A549 (cell line): ENCODE measurements around the gene MYO5C. TPM values are rescaled to one million over a fixed set of nuclear protein-coding genes. Genes with fewer than 3 reads are reported as not detected.

Experiments used
- ATAC-seq, 2 experiments: fragments of 200-7000 bp in 1 of 2; fragments of >200 bp in 1 of 2; cut with Nextera tagmentation in 1 of 2; cut with Tn5 transposase in 1 of 2; 3 replicates each; pipeline versions ENCODE4 v1.8.0 to v1.9.1; 2018 to 2020; ENCODE audit warnings: mild to moderate bottlenecking in 1 of 2, moderate library complexity in 1 of 2
- CTCF ChIA-PET: fragments of 300-600 bp; sonication (Branson Sonifier 250); formaldehyde crosslinking; extraction: SDS; loops from one replicate; lab custom pipeline; 2021; ENCODE audit warnings: antibody characterized with exemption, inconsistent platforms; lab: Yijun Ruan, JAX
- POLR2A ChIA-PET: fragments of 350-600 bp; formaldehyde crosslinking; extraction: SDS; loops from one replicate; lab custom pipeline; 2021; ENCODE audit warnings: antibody characterized with exemption, inconsistent platforms; lab: Yijun Ruan, JAX
- DNase-seq, 2 experiments: peaks; one replicate each; pipeline versions ENCODE4 v3.0.0 to v3.0.0-alpha.2; 2011 to 2016; ENCODE audit warnings: low read depth in 1 of 2, low spot score in 1 of 2
- FAIRE-seq: peaks from 2 replicates; lab custom pipeline; 2011; peaks lifted over from hg19 to GRCh38; lab: Jason Lieb, UNC
- H3K27ac ChIP-seq, 2 experiments: fragments of >200 bp; sonication (Bioruptor Twin); formaldehyde crosslinking; 3 replicates each; pipeline ENCODE4 v1.5.1; 2016 to 2017
- H3K4me1 ChIP-seq: fragments of >200 bp; sonication (Bioruptor Twin); formaldehyde crosslinking; 3 replicates; pipeline ENCODE4 v1.6.1; 2016
- H3K4me2 ChIP-seq: fragments of >200 bp; sonication (Bioruptor Twin); formaldehyde crosslinking; 3 replicates; pipeline ENCODE4 v1.6.1; 2016
- H3K4me3 ChIP-seq: fragments of >200 bp; sonication (Bioruptor Twin); formaldehyde crosslinking; 3 replicates; pipeline ENCODE4 v1.5.1; 2016
- H3K9me3 ChIP-seq: fragments of >200 bp; sonication (Bioruptor Twin); formaldehyde crosslinking; 3 replicates; pipeline ENCODE4 v1.6.1; 2016
- BHLHE40 ChIP-seq: IDR thresholded peaks from 2 replicates; pipeline ENCODE4 v1.6.1; 2012; ENCODE audit warnings: low read depth, low read length, inconsistent platforms
- CBX8 ChIP-seq: fragments of 200-600 bp; sonication (generic); IDR thresholded peaks from 2 replicates; pipeline ENCODE4 v1.6.1; 2016
- CHD2 ChIP-seq: fragments of 150-350 bp; IDR thresholded peaks from 2 replicates; pipeline ENCODE4 v1.6.1; 2014; ENCODE audit warnings: low read length; ENCODE audit not compliant: partially characterized antibody
- EHMT2 ChIP-seq: fragments of 200-600 bp; sonication (generic); IDR thresholded peaks from 2 replicates; pipeline ENCODE4 v1.6.1; 2016; ENCODE audit warnings: antibody characterized with exemption, low read depth, mild to moderate bottlenecking, moderate library complexity
- HOXA7 ChIP-seq: fragments of 250-450 bp; sonication (Bioruptor Pico); IDR thresholded peaks from 2 replicates; pipeline ENCODE4 v1.5.0; 2020; ENCODE audit warnings: mild to moderate bottlenecking, moderate library complexity
- HOXB13 ChIP-seq: fragments of 250-450 bp; sonication (Bioruptor Pico); IDR thresholded peaks from 2 replicates; pipeline ENCODE4 v1.5.0; 2020; ENCODE audit warnings: low read depth, mild to moderate bottlenecking, moderate library complexity
- JUN ChIP-seq, 2 experiments: fragments of >200 bp; sonication (Bioruptor Twin); formaldehyde crosslinking; IDR thresholded peaks; 2 replicates in 1 of 2; 3 replicates in 1 of 2; pipeline ENCODE4 v1.6.1; 2016 to 2017
- KDM1A ChIP-seq: fragments of 200-600 bp; sonication (generic); IDR thresholded peaks from 2 replicates; pipeline ENCODE4 v1.6.1; 2016; ENCODE audit warnings: low read depth, mild to moderate bottlenecking
- MYC ChIP-seq: IDR thresholded peaks from 2 replicates; pipeline ENCODE4 v1.6.1; 2012; ENCODE audit warnings: mild to moderate bottlenecking, inconsistent platforms, low read length, improper control_type of control experiment, borderline replicate concordance
- NPAS2 ChIP-seq: fragments of 250-450 bp; sonication (Bioruptor Pico); IDR thresholded peaks from 2 replicates; pipeline ENCODE4 v1.8.0; 2022; ENCODE audit warnings: mild to moderate bottlenecking, moderate library complexity, borderline replicate concordance
- POLR2AphosphoS2 ChIP-seq: conservative IDR thresholded peaks from 2 replicates; pipeline ENCODE4 v1.6.1; 2012; ENCODE audit warnings: low read length, improper control_type of control experiment, inconsistent platforms
- TFCP2L1 ChIP-seq: fragments of 250-450 bp; sonication (Bioruptor Pico); IDR thresholded peaks from 2 replicates; pipeline ENCODE4 v1.5.0; 2021; ENCODE audit warnings: mild to moderate bottlenecking
- ZNF302 ChIP-seq: fragments of 250-450 bp; sonication (Bioruptor Pico); IDR thresholded peaks from 2 replicates; pipeline ENCODE4 v1.9.0; 2021; ENCODE audit warnings: inconsistent platforms, mild to moderate bottlenecking, moderate library complexity
- WGBS: methylation state at CpG from one replicate; pipeline ENCODE4 v1.1.6; 2017; ENCODE audit errors: missing lambda C conversion rate; 5-methylcytosine and 5-hydroxymethylcytosine counted together
- polyA plus RNA-seq, 4 experiments: library from polyadenylated mRNA; depleted of rRNA in 3 of 4; stranded (reverse); fragments of >200 nt; fragmentation: RNase III in 1 of 4; extraction: RNeasy Plus Mini Kit Qiagen cat#74134 plus additional on column Dnase treatment in 1 of 4; gene quantifications; 2 replicates in 3 of 4; 3 replicates in 1 of 4; pipeline ENCODE4 v1.2.3, GENCODE V29; 2011 to 2017
- TF ChIP-seq, protein P1 (sequence below): fragments of 150-350 bp; IDR thresholded peaks from 2 replicates; pipeline ENCODE4 v1.6.1; 2014; ENCODE audit warnings: low read depth, mild to moderate bottlenecking, low read length
- TF ChIP-seq, protein P2 (sequence below): fragments of 250-450 bp; sonication (Bioruptor Pico); IDR thresholded peaks from 2 replicates; pipeline ENCODE4 v1.5.0; 2020; ENCODE audit warnings: low read depth, mild to moderate bottlenecking, moderate library complexity
- TF ChIP-seq, protein P3 (sequence below): IDR thresholded peaks from 2 replicates; pipeline ENCODE4 v1.6.1; 2012; ENCODE audit warnings: low read depth, borderline replicate concordance
- TF ChIP-seq, protein P4 (sequence below): fragments of 450-650 bp; IDR thresholded peaks from 2 replicates; pipeline ENCODE4 v1.6.1; 2014; ENCODE audit warnings: antibody characterized with exemption
- TF ChIP-seq, protein P5 (sequence below): fragments of >200 bp; sonication (Bioruptor Twin); formaldehyde crosslinking; IDR thresholded peaks from 3 replicates; pipeline ENCODE4 v1.6.1; 2016

MYO5C gene
- polyA plus RNA-seq, 2 of the 4 experiments (the other 2 are of a cell fraction), result 6.2 to 27.6 TPM

DNA sequence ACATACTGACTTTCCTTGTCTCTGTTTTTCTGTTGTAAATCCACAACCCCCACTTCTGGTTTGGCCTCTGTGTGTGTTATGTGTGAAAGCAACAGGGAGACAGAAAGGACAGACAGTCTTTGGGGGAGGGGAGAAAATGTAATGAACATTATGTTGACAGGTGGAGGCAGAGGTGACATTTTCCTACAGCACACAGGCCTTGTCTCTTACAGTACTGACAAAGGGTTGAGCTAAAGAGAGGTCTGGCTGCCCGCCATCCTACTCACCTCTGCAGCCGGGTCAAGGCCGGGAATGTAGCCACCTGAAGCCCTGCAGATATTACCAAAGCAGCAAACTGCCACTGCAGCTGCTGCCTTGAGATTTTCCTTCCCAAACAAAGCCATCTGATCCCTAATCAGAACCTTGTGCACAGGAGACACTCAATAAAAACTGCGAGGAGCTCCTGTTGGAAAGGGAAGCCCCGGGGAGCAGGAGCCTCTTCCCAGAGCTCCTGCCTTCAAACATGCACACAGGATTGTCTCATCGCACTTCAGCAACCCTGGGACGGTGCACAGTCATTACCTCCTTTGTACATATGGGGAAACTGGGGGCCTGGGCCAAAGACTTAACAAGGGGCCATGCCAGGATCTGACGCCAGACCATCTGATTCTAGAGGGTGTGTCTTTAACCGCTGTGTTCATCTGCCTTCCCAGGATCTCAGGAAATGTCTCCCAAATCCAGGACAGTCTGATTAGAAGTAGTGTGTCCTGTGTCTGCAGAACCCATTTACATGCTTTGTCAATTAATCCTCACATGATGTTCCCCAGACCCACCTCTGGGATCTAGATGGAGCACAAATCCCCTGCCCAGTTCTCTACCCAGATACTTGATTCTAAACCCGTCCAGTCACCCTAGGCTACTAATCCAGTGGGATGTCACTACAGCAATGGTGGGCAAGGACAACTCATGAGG, 14.2 kb downstream of the MYO5C start:
- 92% methylated on average over 10 of the region's 10 CpGs for WGBS
- TF ChIP-seq, protein P1, sequence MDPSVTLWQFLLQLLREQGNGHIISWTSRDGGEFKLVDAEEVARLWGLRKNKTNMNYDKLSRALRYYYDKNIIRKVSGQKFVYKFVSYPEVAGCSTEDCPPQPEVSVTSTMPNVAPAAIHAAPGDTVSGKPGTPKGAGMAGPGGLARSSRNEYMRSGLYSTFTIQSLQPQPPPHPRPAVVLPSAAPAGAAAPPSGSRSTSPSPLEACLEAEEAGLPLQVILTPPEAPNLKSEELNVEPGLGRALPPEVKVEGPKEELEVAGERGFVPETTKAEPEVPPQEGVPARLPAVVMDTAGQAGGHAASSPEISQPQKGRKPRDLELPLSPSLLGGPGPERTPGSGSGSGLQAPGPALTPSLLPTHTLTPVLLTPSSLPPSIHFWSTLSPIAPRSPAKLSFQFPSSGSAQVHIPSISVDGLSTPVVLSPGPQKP, result no peak
- Histone ChIP-seq H3K4me1 (peaks cover 13% of the 10 kb centered on the region), H3K4me2 (no peak overlapping the region), H3K9me3 (no peaks in the 10 kb centered on the region), H3K27ac (no peak overlapping the region), H3K4me3 (no peak overlapping the region)
- FAIRE-seq (peak; percentile 51), ATAC-seq (no peak), DNase-seq (no peak)
- ChIA-PET POLR2A (no interaction called here), CTCF (interaction anchor here (1.1 to 4.7 kb wide), 4 partner anchors 12 to 29 kb away, joined by 3 to 36 read pairs (median 4); no protein-coding TSS in a partner anchor)

DNA sequence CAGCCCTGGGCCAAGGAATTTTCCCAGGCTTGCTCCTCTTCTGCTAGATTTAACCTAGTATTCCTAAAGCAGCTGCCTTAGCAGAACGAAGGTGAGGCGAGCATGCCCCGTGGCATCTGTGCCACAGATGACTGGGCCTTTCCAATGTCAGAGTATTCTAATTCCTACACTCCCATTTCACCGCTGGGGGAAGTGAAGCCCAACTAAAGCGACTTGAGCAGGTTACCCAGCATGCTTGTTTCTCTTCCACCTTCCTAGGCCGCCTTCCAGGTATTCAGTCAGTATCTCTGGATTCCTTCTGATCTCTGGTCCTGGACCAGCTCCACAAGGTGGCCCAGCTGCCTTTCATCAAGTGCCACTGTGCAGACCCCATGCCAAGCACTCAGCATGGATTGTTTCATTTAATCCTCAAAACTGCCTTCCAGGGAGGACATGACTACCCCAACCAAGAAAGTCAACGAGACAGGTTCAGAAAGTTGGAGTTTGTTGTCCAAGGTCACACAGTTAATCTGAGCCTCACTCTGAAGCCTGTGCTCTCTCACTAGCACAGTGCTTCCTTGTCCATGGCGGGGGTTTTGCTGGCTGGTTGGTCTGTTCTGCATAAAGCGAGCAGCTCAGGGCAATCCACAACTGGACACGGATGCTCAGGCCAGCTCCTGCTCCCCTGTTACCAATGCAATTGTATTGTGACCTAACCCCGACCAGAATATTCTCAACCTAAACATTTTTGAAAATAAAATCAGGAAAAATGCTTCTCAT, 15.1 kb downstream of the MYO5C start:
- POLR2A ChIA-PET, result no interaction called here
- CTCF ChIA-PET, result interaction anchor here (0.6 to 4.7 kb wide), 6 partner anchors 11 to 53 kb away, joined by 3 to 36 read pairs (median 4); no protein-coding TSS in a partner anchor
- no peaks in the 10 kb centered on the region for H3K9me3 ChIP-seq
- peaks cover 13% of the 10 kb centered on the region for H3K4me1 ChIP-seq
- 93% methylated on average over 11 of the region's 11 CpGs for WGBS
- no peak for FAIRE-seq
- H3K27ac ChIP-seq, result no peak overlapping the region
- DNase-seq, result no peak
- H3K4me2 ChIP-seq, result no peak overlapping the region
- H3K4me3 ChIP-seq, result no peak overlapping the region
- no peak for ATAC-seq
- TF ChIP-seq CBX8 (no peak), CHD2 (no peak), ZNF302 (CRISPR knock-in tag) (no peak), EHMT2 (no peak), NPAS2 (no peak), KDM1A (no peak), HOXB13 (CRISPR knock-in tag) (no peak), POLR2AphosphoS2 (no peak), JUN (IDR thresholded peaks at IDR 0.05) (no peak), HOXA7 (CRISPR knock-in tag) (no peak), TFCP2L1 (CRISPR knock-in tag) (no peak), MYC (no peak), BHLHE40 (no peak)
- TF ChIP-seq, protein P2, sequence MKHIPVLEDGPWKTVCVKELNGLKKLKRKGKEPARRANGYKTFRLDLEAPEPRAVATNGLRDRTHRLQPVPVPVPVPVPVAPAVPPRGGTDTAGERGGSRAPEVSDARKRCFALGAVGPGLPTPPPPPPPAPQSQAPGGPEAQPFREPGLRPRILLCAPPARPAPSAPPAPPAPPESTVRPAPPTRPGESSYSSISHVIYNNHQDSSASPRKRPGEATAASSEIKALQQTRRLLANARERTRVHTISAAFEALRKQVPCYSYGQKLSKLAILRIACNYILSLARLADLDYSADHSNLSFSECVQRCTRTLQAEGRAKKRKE (CRISPR knock-in tag), result no peak
- TF ChIP-seq, protein P3, sequence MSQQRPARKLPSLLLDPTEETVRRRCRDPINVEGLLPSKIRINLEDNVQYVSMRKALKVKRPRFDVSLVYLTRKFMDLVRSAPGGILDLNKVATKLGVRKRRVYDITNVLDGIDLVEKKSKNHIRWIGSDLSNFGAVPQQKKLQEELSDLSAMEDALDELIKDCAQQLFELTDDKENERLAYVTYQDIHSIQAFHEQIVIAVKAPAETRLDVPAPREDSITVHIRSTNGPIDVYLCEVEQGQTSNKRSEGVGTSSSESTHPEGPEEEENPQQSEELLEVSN, result no peak
- TF ChIP-seq, protein P4, sequence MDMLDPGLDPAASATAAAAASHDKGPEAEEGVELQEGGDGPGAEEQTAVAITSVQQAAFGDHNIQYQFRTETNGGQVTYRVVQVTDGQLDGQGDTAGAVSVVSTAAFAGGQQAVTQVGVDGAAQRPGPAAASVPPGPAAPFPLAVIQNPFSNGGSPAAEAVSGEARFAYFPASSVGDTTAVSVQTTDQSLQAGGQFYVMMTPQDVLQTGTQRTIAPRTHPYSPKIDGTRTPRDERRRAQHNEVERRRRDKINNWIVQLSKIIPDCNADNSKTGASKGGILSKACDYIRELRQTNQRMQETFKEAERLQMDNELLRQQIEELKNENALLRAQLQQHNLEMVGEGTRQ, result no peak
- TF ChIP-seq, protein P5, sequence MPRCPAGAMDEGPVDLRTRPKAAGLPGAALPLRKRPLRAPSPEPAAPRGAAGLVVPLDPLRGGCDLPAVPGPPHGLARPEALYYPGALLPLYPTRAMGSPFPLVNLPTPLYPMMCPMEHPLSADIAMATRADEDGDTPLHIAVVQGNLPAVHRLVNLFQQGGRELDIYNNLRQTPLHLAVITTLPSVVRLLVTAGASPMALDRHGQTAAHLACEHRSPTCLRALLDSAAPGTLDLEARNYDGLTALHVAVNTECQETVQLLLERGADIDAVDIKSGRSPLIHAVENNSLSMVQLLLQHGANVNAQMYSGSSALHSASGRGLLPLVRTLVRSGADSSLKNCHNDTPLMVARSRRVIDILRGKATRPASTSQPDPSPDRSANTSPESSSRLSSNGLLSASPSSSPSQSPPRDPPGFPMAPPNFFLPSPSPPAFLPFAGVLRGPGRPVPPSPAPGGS, result no peak
- TF ChIP-seq, all 56 proteins: peak for 0
